Tibial artery (tissue), 4 donors: ENCODE results near the gene AKAP13.

Source experiments
- DNase-seq, 2 donors: peaks; one replicate each; pipeline ENCODE4 v3.0.0-alpha.2; 2019
- H3K27ac ChIP-seq, 2 donors: fragments of 200-600 bp; sonication (generic) in 1 of 2; 1 replicate in 1 of 2; 2 replicates in 1 of 2; pipeline ENCODE4 v1.5.1; 2018 to 2019; ENCODE audit warnings: mild to moderate bottlenecking in 1 of 2
- H3K27me3 ChIP-seq, 2 donors: fragments of 200-600 bp; sonication (generic) in 1 of 2; one replicate each; pipeline versions ENCODE4 v1.5.1 to v1.6.0; 2016 to 2019
- H3K36me3 ChIP-seq, 3 donors: fragments of 200-600 bp; sonication (generic) in 2 of 3; one replicate each; pipeline ENCODE4 v1.5.1; 2016 to 2019; ENCODE audit warnings: mild to moderate bottlenecking in 2 of 3
- H3K4me1 ChIP-seq, 4 donors: fragments of 200-600 bp; sonication (generic) in 2 of 4; 1 replicate in 3 of 4; 2 replicates in 1 of 4; pipeline ENCODE4 v1.5.1; 2016 to 2019
- H3K4me3 ChIP-seq, 2 donors: fragments of 200-600 bp; sonication (generic) in 1 of 2; 1 replicate in 1 of 2; 2 replicates in 1 of 2; pipeline ENCODE4 v1.5.1; 2018 to 2019; ENCODE audit warnings: mild to moderate bottlenecking in 2 of 2
- H3K9me3 ChIP-seq, 3 donors: fragments of 200-600 bp; sonication (generic) in 1 of 3; one replicate each; pipeline ENCODE4 v1.5.1; 2016 to 2019
- intact Hi-C: fragments of 100-400 bp; cut with DNase I; formaldehyde crosslinking; loops from one replicate; pipeline ENCODE4 v1.15.0; 2023; ENCODE audit warnings: low total_unique reads
- TF ChIP-seq, protein P1 (sequence below), 2 experiments: fragments of 200-600 bp in 1 of 2; fragments of 450-650 bp in 1 of 2; IDR thresholded peaks; one replicate each; pipeline ENCODE4 v1.5.1; 2017 to 2019; ENCODE audit warnings: antibody characterized with exemption in 2 of 2, mild to moderate bottlenecking in 1 of 2, moderate library complexity in 1 of 2

Gene AKAP13

DNA sequence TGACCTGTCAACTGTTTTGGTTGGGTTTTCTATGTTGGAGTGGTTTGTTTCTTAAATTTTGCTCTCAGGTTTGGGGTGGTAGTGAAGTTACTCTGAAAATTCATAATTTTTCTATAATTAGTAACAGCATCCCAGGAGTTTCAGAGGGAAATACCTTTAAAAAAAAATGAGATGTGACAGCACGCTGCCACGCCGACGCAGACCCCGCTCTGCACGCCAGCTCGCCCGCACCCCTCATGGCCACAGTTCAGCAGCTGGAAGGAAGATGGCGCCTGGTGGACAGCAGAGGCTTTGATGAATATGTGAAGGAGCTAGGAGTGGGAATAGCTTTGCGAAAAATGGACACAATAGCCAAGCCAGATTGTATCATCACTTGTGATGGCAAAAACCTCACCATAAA is 34.6 kb downstream of the AKAP13 start:
- no peaks in the 10 kb centered on the region for H3K27me3 ChIP-seq
- no peaks in the 10 kb centered on the region for H3K9me3 ChIP-seq
- peaks cover 0 to 14% (median 0%) of the 10 kb centered on the region in 4 donors for H3K4me1 ChIP-seq
- no peaks in the 10 kb centered on the region for H3K36me3 ChIP-seq
- intact Hi-C loops: loop anchor here (10.0 kb wide), 1 partner anchor 120 kb away; no protein-coding TSS in a partner anchor
- no peak for DNase-seq
- TF ChIP-seq, protein P1, sequence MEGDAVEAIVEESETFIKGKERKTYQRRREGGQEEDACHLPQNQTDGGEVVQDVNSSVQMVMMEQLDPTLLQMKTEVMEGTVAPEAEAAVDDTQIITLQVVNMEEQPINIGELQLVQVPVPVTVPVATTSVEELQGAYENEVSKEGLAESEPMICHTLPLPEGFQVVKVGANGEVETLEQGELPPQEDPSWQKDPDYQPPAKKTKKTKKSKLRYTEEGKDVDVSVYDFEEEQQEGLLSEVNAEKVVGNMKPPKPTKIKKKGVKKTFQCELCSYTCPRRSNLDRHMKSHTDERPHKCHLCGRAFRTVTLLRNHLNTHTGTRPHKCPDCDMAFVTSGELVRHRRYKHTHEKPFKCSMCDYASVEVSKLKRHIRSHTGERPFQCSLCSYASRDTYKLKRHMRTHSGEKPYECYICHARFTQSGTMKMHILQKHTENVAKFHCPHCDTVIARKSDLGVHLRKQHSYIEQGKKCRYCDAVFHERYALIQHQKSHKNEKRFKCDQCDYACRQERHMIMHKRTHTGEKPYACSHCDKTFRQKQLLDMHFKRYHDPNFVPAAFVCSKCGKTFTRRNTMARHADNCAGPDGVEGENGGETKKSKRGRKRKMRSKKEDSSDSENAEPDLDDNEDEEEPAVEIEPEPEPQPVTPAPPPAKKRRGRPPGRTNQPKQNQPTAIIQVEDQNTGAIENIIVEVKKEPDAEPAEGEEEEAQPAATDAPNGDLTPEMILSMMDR (IDR thresholded peaks at IDR 0.05): no peak
- H3K4me3 ChIP-seq: no peak overlapping the region
- H3K27ac ChIP-seq: no peak overlapping the region

DNA sequence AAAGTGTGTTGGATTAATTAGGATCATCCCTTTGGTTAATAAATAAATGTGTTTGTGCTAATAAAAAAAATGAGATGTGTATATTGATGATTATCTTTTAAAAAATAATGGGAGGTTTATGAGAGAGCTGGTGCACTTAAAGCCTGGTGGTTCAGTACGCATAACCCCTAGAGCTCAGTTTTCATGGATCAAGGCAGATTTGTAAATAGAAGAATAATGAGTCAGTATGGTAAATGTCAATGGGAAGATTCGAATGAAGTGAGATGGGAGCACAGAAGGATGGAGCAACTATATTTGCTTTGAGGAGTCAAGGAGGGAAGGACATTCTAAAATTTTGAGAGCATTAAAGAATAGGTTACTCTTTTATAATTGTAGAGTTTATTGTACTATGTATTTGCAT is 35.4 kb downstream of the AKAP13 start:
- TF ChIP-seq, protein P1 (IDR thresholded peaks at IDR 0.05): no peak
- Histone ChIP-seq H3K27me3 (no peaks in the 10 kb centered on the region), H3K9me3 (no peaks in the 10 kb centered on the region), H3K4me3 (no peak overlapping the region), H3K4me1 (peaks cover 0 to 17% (median 0%) of the 10 kb centered on the region in 4 donors), H3K27ac (no peak overlapping the region), H3K36me3 (no peaks in the 10 kb centered on the region)
- intact Hi-C loops: loop anchor here (10.0 kb wide), 1 partner anchor 121 kb away; no protein-coding TSS in a partner anchor
- no peak for DNase-seq

DNA sequence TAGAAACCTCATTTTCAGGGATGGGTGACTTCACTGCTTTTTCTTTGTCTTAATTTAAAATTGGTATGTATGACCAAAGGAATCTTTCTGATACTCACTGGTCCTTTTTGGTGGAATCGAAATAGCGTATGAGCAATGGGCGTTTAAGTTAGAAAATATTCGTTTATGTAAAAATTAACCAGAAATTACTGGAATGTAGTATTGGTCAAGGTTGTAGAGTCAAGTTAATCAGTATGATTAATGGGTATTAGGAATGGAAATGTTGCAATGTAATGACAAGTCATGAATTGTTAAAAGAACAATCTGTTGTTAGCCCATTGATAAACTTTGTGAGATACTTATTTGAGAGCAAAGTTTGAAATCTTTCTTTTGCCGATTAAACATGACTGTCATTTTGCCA is 36.9 kb downstream of the AKAP13 start:
- Histone ChIP-seq H3K27me3 (no peaks in the 10 kb centered on the region), H3K9me3 (no peaks in the 10 kb centered on the region), H3K4me1 (peaks cover 0 to 32% (median 0%) of the 10 kb centered on the region in 4 donors), H3K27ac (no peak overlapping the region), H3K4me3 (no peak overlapping the region), H3K36me3 (no peaks in the 10 kb centered on the region)
- no peak for DNase-seq
- TF ChIP-seq, protein P1 (IDR thresholded peaks at IDR 0.05): no peak
- intact Hi-C loops: loop anchor here (10.0 kb wide), 1 partner anchor 122 kb away; no protein-coding TSS in a partner anchor

DNA sequence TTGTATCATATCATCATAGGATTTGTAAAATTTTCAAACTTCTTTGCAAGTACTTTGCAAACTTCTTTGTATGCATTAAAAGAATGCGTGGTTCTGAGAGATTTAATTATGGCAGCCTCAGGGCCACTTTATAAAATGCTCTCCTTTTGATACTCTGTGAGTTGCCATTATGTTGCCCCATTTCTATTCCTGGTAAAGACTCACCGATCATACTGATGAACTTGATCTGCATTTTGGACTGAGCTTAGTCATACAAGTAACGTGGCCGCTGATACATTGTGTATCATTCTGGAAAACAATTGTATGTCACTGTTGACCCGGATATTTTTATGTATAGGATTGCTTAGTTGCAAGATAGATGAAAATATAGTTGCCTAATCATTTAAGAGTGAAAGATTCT is 38.8 kb downstream of the AKAP13 start:
- Histone ChIP-seq H3K27ac (no peak overlapping the region), H3K27me3 (no peaks in the 10 kb centered on the region), H3K4me3 (no peak overlapping the region), H3K36me3 (no peaks in the 10 kb centered on the region), H3K9me3 (no peaks in the 10 kb centered on the region), H3K4me1 (peaks cover 0 to 21% (median 0%) of the 10 kb centered on the region in 4 donors)
- DNase-seq: no peak
- intact Hi-C loops: loop anchor here (10.0 kb wide), 1 partner anchor 124 kb away; no protein-coding TSS in a partner anchor
- TF ChIP-seq, protein P1 (IDR thresholded peaks at IDR 0.05): no peak

DNA sequence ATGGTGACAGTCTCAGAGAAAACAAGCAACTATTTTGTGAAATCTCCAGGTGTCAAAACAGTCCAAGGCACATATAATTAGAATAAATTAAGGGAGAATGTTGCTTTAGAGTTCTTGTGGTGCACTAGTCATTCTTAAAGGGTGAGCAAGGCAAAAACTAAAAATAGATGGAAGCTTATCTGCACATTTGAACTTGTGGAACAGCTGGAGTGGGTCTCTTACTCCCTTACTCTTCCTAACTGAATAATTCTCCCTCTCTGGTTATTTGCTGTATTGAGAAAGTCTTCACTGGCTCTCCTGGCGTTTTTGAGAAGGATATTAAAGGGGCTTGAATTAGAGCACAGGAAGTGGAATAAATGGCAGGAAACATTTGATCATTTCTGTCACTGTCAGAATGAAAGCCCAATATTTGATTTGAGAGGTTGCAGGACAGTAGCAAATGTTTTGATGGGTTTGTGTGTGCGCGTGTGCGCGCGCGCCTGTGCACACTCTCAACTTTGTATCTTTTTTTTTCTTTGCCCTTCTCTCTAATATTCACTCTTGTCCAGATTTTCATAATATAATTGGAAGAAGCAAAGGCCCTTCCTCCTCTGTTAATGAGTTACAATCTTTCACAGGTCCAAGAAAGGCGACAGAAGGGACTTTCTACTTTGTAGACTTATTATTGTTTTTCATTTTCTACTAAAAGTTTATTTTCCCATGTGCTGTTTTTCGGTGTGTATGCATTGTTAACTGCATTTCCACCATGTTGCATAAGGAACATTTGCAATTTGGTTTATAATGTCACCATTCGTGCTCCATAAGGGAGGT is 40.9 kb downstream of the AKAP13 start:
- Histone ChIP-seq H3K27ac (no peak overlapping the region), H3K36me3 (no peaks in the 10 kb centered on the region), H3K9me3 (no peaks in the 10 kb centered on the region), H3K4me1 (peaks cover 0 to 21% (median 0%) of the 10 kb centered on the region in 4 donors), H3K4me3 (no peak overlapping the region), H3K27me3 (no peaks in the 10 kb centered on the region)
- intact Hi-C loops: no loop called here
- no peak for DNase-seq
- TF ChIP-seq, protein P1 (IDR thresholded peaks at IDR 0.05): no peak
